ENCODE data around the gene MMP17.
"Not testable (repeated sequence)": the region's sequence is repeated elsewhere in the genome, so short reads cannot be mapped to it uniquely, and the experiment has no call there.

Gene MMP17

DNA sequence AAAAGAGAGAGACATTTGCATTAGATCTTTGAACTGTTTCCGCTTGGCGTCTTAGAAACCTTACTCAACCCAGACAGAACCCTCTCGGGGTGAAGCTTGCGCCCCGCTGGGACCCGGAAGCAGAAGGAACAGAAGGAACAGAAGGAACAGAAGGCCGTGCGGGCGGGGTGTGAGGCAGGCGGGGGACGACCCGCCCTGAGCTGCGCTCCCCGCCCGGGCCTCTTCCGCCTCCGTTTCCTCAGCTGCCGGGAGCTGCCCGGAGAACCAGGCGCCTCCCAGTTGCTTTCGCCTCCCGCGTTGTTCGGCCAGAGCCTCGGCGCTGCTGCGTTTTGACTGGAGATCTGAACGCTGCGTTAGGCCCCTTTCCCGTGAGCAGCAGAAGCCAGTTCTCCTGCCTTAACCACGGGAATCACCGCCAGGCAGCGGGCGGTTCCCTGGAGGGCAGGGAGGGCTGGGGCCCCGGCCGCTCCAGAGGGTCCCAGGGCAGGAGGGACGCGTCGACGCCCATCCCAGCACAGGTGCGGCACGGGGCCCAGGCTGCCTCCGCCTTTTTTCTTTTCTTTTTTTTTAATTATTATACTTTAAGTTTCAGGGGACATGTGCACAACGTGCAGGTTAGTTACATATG lies 19.3 kb upstream of the MMP17 start:
- TF ChIP-seq, protein P1, sequence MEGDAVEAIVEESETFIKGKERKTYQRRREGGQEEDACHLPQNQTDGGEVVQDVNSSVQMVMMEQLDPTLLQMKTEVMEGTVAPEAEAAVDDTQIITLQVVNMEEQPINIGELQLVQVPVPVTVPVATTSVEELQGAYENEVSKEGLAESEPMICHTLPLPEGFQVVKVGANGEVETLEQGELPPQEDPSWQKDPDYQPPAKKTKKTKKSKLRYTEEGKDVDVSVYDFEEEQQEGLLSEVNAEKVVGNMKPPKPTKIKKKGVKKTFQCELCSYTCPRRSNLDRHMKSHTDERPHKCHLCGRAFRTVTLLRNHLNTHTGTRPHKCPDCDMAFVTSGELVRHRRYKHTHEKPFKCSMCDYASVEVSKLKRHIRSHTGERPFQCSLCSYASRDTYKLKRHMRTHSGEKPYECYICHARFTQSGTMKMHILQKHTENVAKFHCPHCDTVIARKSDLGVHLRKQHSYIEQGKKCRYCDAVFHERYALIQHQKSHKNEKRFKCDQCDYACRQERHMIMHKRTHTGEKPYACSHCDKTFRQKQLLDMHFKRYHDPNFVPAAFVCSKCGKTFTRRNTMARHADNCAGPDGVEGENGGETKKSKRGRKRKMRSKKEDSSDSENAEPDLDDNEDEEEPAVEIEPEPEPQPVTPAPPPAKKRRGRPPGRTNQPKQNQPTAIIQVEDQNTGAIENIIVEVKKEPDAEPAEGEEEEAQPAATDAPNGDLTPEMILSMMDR (IDR thresholded peaks at IDR 0.05; ENCODE audit: borderline replicate concordance, insufficient read depth, low read depth, low read length): no peak
- H3K4me3 ChIP-seq (ENCODE audit: low read depth, low read length): no peak overlapping the region

DNA sequence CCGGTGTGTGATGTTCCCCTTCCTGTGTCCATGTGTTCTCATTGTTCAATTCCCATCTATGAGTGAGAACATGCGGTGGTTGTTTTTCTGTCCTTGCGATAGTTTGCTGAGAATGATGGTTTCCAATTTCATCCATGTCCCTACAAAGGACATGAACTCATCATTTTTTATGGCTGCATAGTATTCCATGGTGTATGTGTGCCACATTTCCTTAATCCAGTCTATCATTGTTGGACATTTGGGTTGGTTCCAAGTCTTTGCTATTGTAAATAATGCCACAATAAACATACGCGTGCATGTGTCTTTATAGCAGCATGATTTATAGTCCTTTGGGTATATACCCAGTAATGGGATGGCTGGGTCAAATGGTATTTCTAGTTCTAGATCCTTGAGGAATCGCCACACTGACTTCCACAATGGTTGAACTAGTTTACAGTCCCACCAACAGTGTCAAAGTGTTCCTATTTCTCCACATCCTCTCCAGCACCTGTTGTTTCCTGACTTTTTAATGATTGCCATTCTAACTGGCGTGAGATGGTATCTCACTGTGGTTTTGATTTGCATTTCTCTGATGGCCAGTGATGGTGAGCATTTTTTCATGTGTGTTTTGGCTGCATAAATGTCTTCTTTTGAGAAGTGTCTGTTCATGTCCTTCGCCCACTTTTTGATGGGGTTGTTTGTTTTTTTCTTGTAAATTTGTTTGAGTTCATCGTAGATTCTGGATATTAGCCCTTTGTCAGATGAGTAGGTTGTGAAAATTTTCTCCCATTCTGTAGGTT lies 18.5 kb upstream of the MMP17 start:
- H3K4me3 ChIP-seq (ENCODE audit: low read depth, low read length): not testable (repeated sequence)

DNA sequence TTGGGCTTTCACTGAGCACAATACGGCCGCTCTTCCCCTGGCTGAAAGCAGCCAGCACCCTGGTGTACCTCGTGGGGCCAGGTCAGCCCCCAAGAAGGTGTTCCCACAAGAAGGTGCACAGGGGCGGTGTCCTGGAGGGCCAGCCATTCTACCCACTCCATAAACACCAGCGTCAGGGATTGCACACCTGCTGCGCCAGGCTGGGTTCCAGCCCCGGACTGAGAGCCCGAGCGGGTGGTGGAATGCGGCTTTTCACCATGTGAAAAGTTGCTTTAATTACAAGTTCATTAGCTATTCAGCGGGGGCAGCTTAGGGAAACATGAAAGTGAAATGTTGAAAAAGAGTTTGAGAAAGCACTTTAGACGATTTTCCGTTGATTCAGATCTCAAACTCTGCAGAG lies 17.5 kb upstream of the MMP17 start:
- TF ChIP-seq, protein P1 (IDR thresholded peaks at IDR 0.05; ENCODE audit: borderline replicate concordance, insufficient read depth, low read depth, low read length): no peak
- H3K4me3 ChIP-seq (ENCODE audit: low read depth, low read length): no peak overlapping the region

DNA sequence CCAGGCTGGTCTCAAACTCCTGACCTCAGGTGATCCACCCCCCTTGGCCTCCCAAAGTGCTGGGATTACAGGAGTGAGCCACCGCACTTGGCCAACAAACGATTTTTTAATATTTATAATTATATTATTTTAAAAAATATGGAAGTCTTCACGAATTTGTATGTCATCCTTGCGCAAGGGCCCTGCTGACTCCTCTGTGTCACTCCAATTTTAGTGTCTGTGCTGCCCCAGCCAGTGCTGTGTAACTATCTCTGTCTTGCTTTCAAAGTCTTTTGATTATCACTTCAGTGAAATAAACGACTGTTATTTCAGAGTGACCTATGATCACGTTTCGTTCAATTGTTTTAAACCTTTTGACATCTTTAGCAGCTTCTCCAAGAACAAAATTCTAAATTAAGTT lies 13.1 kb upstream of the MMP17 start:
- H3K4me3 ChIP-seq (ENCODE audit: low read depth, low read length): no peak overlapping the region

DNA sequence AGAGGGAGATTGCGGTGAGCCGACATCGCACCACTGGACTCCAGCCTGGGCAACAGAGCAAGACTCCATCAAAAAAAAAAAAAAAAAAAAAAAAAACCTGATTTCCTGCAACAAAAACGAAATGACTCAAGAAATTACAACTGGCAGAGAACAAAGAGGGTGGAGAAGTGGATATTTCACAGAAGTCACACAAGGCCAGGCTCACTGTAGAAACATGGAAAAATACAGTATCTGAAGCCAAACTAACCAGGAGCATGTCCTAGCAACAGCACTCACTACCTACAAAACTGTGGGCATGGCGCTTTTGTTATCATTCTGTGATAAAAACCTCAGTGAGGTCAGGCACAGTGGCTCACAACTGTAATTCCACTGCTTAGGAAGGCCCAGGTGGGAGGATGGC lies 11.7 kb upstream of the MMP17 start:
- TF ChIP-seq, protein P1 (IDR thresholded peaks at IDR 0.05; ENCODE audit: borderline replicate concordance, insufficient read depth, low read depth, low read length): no peak
- H3K4me3 ChIP-seq (ENCODE audit: low read depth, low read length): no peak overlapping the region

More for the DNA sequence above, 13.1 kb upstream of the MMP17 start:
- TF ChIP-seq, protein P1 (IDR thresholded peaks at IDR 0.05; ENCODE audit: borderline replicate concordance, insufficient read depth, low read depth, low read length): no peak

DNA sequence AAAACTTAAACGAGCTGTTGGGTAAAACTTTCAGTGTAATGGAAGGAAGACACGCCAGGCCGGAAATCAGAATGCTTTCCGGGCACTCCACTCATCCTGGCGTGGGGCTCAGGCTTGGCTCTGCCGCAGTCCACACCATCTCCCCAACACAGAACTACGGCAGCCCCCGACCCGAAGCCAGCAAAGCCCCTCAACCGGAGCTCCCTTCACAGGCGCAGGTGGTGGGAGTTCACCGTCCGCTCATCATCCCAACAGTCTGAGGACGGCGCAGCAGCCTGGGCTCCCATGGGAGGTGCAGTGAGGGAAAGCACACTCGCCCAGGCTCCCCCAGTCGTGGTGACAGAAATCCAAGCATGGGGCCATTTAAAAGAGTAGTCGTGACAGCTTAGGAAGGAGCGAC lies 11.0 kb upstream of the MMP17 start:
- no peak overlapping the region for H3K4me3 ChIP-seq (ENCODE audit: low read depth, low read length)
- TF ChIP-seq, protein P1 (IDR thresholded peaks at IDR 0.05; ENCODE audit: borderline replicate concordance, insufficient read depth, low read depth, low read length): no peak

DNA sequence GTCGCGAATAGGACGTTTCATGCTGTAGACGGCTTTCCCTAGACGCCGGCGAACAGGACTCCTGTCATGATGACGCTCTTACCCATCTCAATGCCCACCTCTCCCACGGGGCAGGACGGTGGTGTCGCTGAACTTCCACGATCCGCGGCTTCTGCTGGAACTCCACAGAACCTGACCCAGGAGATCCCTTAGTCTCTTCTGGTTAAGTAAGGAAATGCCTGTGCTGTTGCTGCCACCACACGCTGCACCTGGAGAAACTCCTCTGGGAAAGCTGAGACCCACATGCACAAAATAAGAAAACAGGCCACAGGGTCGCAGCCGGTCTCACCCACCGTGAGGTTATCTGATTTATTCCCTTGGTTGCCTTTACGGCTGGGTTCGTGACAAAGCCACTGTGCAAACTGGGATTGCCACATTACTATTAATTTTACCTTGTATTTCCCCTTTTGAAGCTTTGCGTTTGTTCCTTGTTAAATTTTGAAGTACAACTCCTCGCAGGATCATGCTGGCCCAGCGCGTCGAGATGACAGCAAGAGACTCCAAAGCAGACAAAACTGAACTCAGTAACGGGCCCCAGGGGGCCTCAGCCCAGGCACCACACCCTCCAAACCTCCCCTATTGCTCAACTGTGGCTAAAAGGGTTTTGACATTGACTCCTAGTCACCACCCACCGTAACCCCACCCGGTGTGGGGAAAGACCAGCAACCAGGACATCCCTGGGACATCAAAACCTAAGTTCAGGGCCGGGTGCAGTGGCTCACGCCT lies 9.2 kb upstream of the MMP17 start:
- no peak overlapping the region for H3K4me3 ChIP-seq (ENCODE audit: low read depth, low read length)
- TF ChIP-seq, protein P1 (IDR thresholded peaks at IDR 0.05; ENCODE audit: borderline replicate concordance, insufficient read depth, low read depth, low read length): no peak
